PC-9 (cell line): Measurements from ENCODE around the gene PSMD2. TPM values are rescaled to one million over a fixed set of nuclear protein-coding genes. Genes with fewer than 3 reads are reported as not detected.
A peak's percentile ranks its signal among the peaks of the same experiment; 100 is the strongest.

Experiments used
- BruUV-seq: library from RNA; stranded (reverse); fragments of 400-500 nt; replicated peaks from 2 replicates; lab custom pipeline; 2021; lab: Mats Ljungman, UMichigan
- CTCF ChIA-PET: fragments of 300-600 bp; sonication (Branson Sonifier 250); formaldehyde crosslinking; loops from one replicate; lab custom pipeline; 2022; ENCODE audit warnings: antibody characterized with exemption; lab: Charles Lee
- POLR2A ChIA-PET: fragments of 300-600 bp; sonication (Branson Sonifier 250); formaldehyde crosslinking; loops from one replicate; lab custom pipeline; 2022; ENCODE audit warnings: antibody characterized with exemption; ENCODE audit not compliant: unreplicated experiment; lab: Charles Lee
- DNase-seq, 2 experiments: peaks; one replicate each; pipeline versions ENCODE4 v3.0.0 to v3.0.0-alpha.2; 2015 to 2022; ENCODE audit warnings: mixed read lengths in 1 of 2
- H2AFZ ChIP-seq: fragments of 200-600 bp; sonication (generic); 2 replicates; pipeline ENCODE4 v1.8.1; 2017; ENCODE audit warnings: antibody characterized with exemption
- H3F3A ChIP-seq: fragments of 200-600 bp; sonication (generic); 2 replicates; pipeline ENCODE4 v1.8.1; 2017; ENCODE audit warnings: antibody characterized with exemption, mild to moderate bottlenecking, low read depth; ENCODE audit not compliant: insufficient read depth
- H3K27ac ChIP-seq: fragments of 200-600 bp; sonication (generic); 2 replicates; pipeline ENCODE4 v1.6.1; 2016; ENCODE audit warnings: mixed run types
- H3K27me3 ChIP-seq: fragments of 200-600 bp; sonication (generic); 2 replicates; pipeline ENCODE4 v1.6.1; 2016; ENCODE audit warnings: low read depth, mixed run types; ENCODE audit not compliant: insufficient read depth
- H3K36me3 ChIP-seq: fragments of 200-600 bp; sonication (generic); 2 replicates; pipeline ENCODE4 v1.6.1; 2016; ENCODE audit warnings: low read depth, mixed run types
- H3K4me1 ChIP-seq: fragments of 200-600 bp; sonication (generic); replicated peaks from 2 replicates; pipeline ENCODE4 v1.6.1; 2016; ENCODE audit warnings: mixed run types; ENCODE audit not compliant: insufficient read depth
- H3K4me2 ChIP-seq: fragments of 200-600 bp; sonication (generic); 2 replicates; pipeline ENCODE4 v1.6.1; 2017; ENCODE audit warnings: mixed run types
- H3K4me3 ChIP-seq: fragments of 200-600 bp; sonication (generic); 2 replicates; pipeline ENCODE4 v1.6.1; 2016; ENCODE audit warnings: mixed run types
- H3K79me2 ChIP-seq: fragments of 200-600 bp; sonication (generic); 2 replicates; pipeline ENCODE4 v1.6.1; 2017; ENCODE audit warnings: low read depth, mixed run types
- H3K9me2 ChIP-seq: fragments of 200-600 bp; sonication (generic); 2 replicates; pipeline ENCODE4 v1.8.1; 2017; ENCODE audit warnings: mild to moderate bottlenecking; ENCODE audit not compliant: insufficient read depth
- H3K9me3 ChIP-seq: fragments of 200-600 bp; sonication (generic); 2 replicates; pipeline ENCODE4 v1.8.1; 2016; ENCODE audit warnings: low read depth; ENCODE audit not compliant: insufficient read depth
- H4K20me1 ChIP-seq: fragments of 200-600 bp; sonication (generic); 2 replicates; pipeline ENCODE4 v1.8.1; 2017; ENCODE audit not compliant: insufficient read depth
- CTCF ChIP-seq: fragments of 200-600 bp; sonication (generic); conservative IDR thresholded peaks from 2 replicates; pipeline ENCODE4 v1.6.1; 2017; ENCODE audit warnings: mixed run types, antibody characterized with exemption, mild to moderate bottlenecking, moderate library complexity
- EZH2 ChIP-seq: fragments of 200-600 bp; sonication (generic); IDR thresholded peaks from 2 replicates; pipeline ENCODE4 v1.8.0; 2017; ENCODE audit warnings: antibody characterized with exemption, low read depth
- intact Hi-C: fragments of 100-400 bp; cut with micrococcal nuclease; formaldehyde crosslinking; loops from one replicate; pipeline ENCODE4 v1.10.0; 2022; ENCODE audit not compliant: unreplicated experiment
- total RNA-seq: library from RNA; stranded (reverse); gene quantifications from 2 replicates; pipeline ENCODE4 v1.2.3, GENCODE V29; 2021

The PSMD2 gene
- total RNA-seq, 1 experiment from 2014 or later, result 788 TPM

DNA sequence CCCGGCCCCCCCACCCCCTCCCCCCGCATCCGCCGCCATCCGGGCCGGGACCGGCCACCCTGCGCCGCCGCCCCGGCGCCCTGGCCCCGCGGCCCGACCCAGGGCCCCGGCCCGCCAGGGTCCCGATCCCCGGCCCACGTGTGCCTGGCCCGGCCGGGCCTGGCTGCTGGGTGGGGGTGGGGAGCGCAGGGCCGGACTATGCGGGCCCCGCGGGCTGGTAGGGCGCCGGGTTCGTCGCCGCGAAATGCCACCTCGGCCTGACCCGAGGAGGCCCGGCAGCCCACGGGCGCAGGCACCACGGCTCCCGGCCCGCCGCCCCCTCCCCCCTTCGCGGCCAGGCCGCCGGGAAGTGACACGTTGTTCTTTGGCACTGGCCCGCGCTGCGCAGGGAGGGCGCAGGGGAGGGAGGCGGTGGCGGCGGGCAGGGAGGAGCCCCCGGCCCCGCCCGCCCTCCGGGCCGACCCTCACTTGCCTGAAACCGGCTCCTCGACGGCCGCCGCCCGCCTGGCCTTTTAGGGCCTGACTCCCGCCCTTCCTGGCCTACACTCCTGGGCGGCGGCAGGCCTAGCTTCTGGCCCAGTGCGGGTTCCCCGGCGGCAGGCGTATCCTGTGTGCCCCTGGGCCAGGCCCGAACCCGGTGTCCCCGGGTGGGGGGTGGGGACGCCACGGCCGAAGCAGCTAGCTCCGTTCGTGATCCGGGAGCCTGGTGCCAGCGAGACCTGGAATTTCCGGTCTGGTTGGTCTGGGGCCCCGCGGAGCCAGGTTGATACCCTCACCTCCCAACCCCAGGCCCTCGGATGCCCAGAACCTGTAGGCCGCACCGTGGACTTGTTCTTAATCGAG, 15.9 kb downstream of the PSMD2 start:
- H3K4me1 ChIP-seq, result peaks cover 49% of the 10 kb centered on the region
- H3K9me2 ChIP-seq, result no peaks in the 10 kb centered on the region
- intact Hi-C loops, result loop anchor here (1.0 to 5.0 kb wide), 5 partner anchors 16 to 141 kb away; partner anchors contain the start of genes AP2M1 and PSMD2
- H3K79me2 ChIP-seq, result peaks cover 50% of the 10 kb centered on the region
- peaks cover 77% of the 10 kb centered on the region for H3F3A ChIP-seq
- CTCF ChIA-PET, result interaction anchor here (0.6 kb wide), 1 partner anchor 247 kb away, joined by 3 read pairs; the partner anchor contains the start of gene EPHB3
- BruUV-seq, result no TSS peak
- H3K27me3 ChIP-seq, result no peaks in the 10 kb centered on the region
- H4K20me1 ChIP-seq, result peaks cover 47% of the 10 kb centered on the region
- no peak overlapping the region for H2AFZ ChIP-seq
- peak overlapping the region; percentile 63 for H3K4me3 ChIP-seq
- peak overlapping the region; percentile 75 for H3K4me2 ChIP-seq
- POLR2A ChIA-PET, result interaction anchor here (0.5 to 0.7 kb wide), 3 partner anchors 14 to 1639 kb away, joined by 4 to 18 read pairs (median 4); partner anchors contain the start of gene ABCF3
- peak; percentile 70 to 85 for DNase-seq
- H3K36me3 ChIP-seq, result peaks cover 29% of the 10 kb centered on the region
- TF ChIP-seq CTCF (no peak), EZH2 (no peak)
- no peaks in the 10 kb centered on the region for H3K9me3 ChIP-seq
- peak overlapping the region; percentile 84 for H3K27ac ChIP-seq

GRCh38 chr3:184315543-184315867, 16.5 kb downstream of the PSMD2 start:
- Histone ChIP-seq H3K36me3 (peaks cover 32% of the 10 kb centered on the region), H3K9me3 (no peaks in the 10 kb centered on the region), H3F3A (peaks cover 71% of the 10 kb centered on the region), H4K20me1 (peaks cover 51% of the 10 kb centered on the region), H3K79me2 (peaks cover 55% of the 10 kb centered on the region), H3K27me3 (no peaks in the 10 kb centered on the region), H2AFZ (no peak overlapping the region), H3K9me2 (no peaks in the 10 kb centered on the region), H3K4me1 (peaks cover 54% of the 10 kb centered on the region), H3K4me3 (peak overlapping the region; percentile 63), H3K4me2 (peak overlapping the region; percentile 75), H3K27ac (peak overlapping the region; percentile 84)
- ChIA-PET POLR2A (interaction anchor here (0.7 kb wide), 1 partner anchor 13 kb away, joined by 4 read pairs; no protein-coding TSS in a partner anchor), CTCF (interaction anchor here (0.6 kb wide), 1 partner anchor 33 kb away, joined by 13 read pairs; no protein-coding TSS in a partner anchor)
- TF ChIP-seq CTCF, result no peak
- no peak for TF ChIP-seq EZH2
- intact Hi-C loops, result loop anchor here (1.0 kb wide), 1 partner anchor 47 kb away; no protein-coding TSS in a partner anchor
- DNase-seq, result no peak
- BruUV-seq, result no TSS peak

- H3K4me2 ChIP-seq, result peak overlapping the region; percentile 75
- no peaks in the 10 kb centered on the region for H3K27me3 ChIP-seq
- ChIA-PET POLR2A (interaction anchor here (0.7 kb wide), 1 partner anchor 13 kb away, joined by 4 read pairs; no protein-coding TSS in a partner anchor), CTCF (interaction anchor here (0.6 kb wide), 1 partner anchor 32 kb away, joined by 13 read pairs; no protein-coding TSS in a partner anchor)
- H3K27ac ChIP-seq, result peak overlapping the region; percentile 84
- peaks cover 56% of the 10 kb centered on the region for H3K4me1 ChIP-seq
- TF ChIP-seq CTCF (no peak), EZH2 (no peak)
- H3K79me2 ChIP-seq, result peaks cover 61% of the 10 kb centered on the region
- no peak overlapping the region for H2AFZ ChIP-seq
- peaks cover 71% of the 10 kb centered on the region for H3F3A ChIP-seq
- peak overlapping the region; percentile 63 for H3K4me3 ChIP-seq
- no TSS peak for BruUV-seq
- no peaks in the 10 kb centered on the region for H3K9me2 ChIP-seq
- peaks cover 57% of the 10 kb centered on the region for H4K20me1 ChIP-seq
- intact Hi-C loops, result loop anchor here (1.0 kb wide), 1 partner anchor 46 kb away; no protein-coding TSS in a partner anchor
- no peaks in the 10 kb centered on the region for H3K9me3 ChIP-seq
- no peak for DNase-seq
- H3K36me3 ChIP-seq, result peaks cover 38% of the 10 kb centered on the region
Measured at GRCh38 chr3:184315871-184316661, 17.0 kb downstream of the PSMD2 start.
